HG02759 (cell line): Measurements from ENCODE around the gene MYO7B.
"Not testable (repeated sequence)": the region's sequence is repeated elsewhere in the genome, so short reads cannot be mapped to it uniquely, and the experiment has no call there.

ENCODE experiments used
- ATAC-seq: cut with Tn5 transposase; IDR thresholded peaks from one replicate; pipeline ENCODE4 v1.9.1; 2021; ENCODE audit warnings: mild to moderate bottlenecking, moderate library complexity; ENCODE audit not compliant: unreplicated experiment

The MYO7B gene

GRCh38 chr2:127523269-127523939 lies 12.1 kb upstream of the MYO7B start:
- no peak for ATAC-seq

GRCh38 chr2:127524198-127524834 lies 11.2 kb upstream of the MYO7B start:
- ATAC-seq, result not testable (repeated sequence)

- no peak for ATAC-seq
Measured at GRCh38 chr2:127525691-127526131, 9.8 kb upstream of the MYO7B start.

GRCh38 chr2:127526132-127527000 lies 9.1 kb upstream of the MYO7B start, which contains the start of gene IWS1:
Gene IWS1, minus strand, starts transcription at chr2:127526489. Its CDS starts 281 bp downstream, at chr2:127526208.
- peak; percentile 87 for ATAC-seq

- peak; percentile 17 for ATAC-seq
Measured at GRCh38 chr2:127527001-127527804, 8.3 kb upstream of the MYO7B start.

GRCh38 chr2:127528487-127528886 lies 7.0 kb upstream of the MYO7B start:
- no peak for ATAC-seq

GRCh38 chr2:127529416-127529815 lies 6.1 kb upstream of the MYO7B start:
- ATAC-seq, result not testable (repeated sequence)

GRCh38 chr2:127530245-127531140 lies 5.0 kb upstream of the MYO7B start:
- ATAC-seq, result no peak

- no peak for ATAC-seq
Measured at GRCh38 chr2:127531221-127531648, 4.2 kb upstream of the MYO7B start.

GRCh38 chr2:127532296-127532695 lies 3.2 kb upstream of the MYO7B start:
- ATAC-seq, result no peak

GRCh38 chr2:127535918-127536317 lies 435 bp downstream of the MYO7B start:
- no peak for ATAC-seq

GRCh38 chr2:127536707-127537541 lies 1.4 kb downstream of the MYO7B start:
- ATAC-seq, result no peak

- ATAC-seq, result no peak
Measured at GRCh38 chr2:127537644-127538043, 2.2 kb downstream of the MYO7B start.

GRCh38 chr2:127541809-127542208 lies 6.3 kb downstream of the MYO7B start:
- ATAC-seq, result no peak

- ATAC-seq, result no peak
Measured at GRCh38 chr2:127542231-127542630, 6.7 kb downstream of the MYO7B start.

- not testable (repeated sequence) for ATAC-seq
Measured at GRCh38 chr2:127543013-127543501, 7.6 kb downstream of the MYO7B start.

GRCh38 chr2:127545189-127545588 lies 9.7 kb downstream of the MYO7B start:
- ATAC-seq, result no peak

GRCh38 chr2:127545796-127546195 lies 10.3 kb downstream of the MYO7B start:
- no peak for ATAC-seq

GRCh38 chr2:127546797-127547196 lies 11.3 kb downstream of the MYO7B start:
- ATAC-seq, result no peak
